Measurements from ENCODE around the gene PARD6B. TPM values are rescaled to one million over a fixed set of nuclear protein-coding genes. Genes with fewer than 3 reads are reported as not detected.
"Not testable (repeated sequence)": the region's sequence is repeated elsewhere in the genome, so short reads cannot be mapped to it uniquely, and the experiment has no call there.

PARD6B gene
- total RNA-seq, 6 experiments from 2014 or later: 0.24 to 0.68 (median 0.51) TPM

GRCh38 chr20:50793575-50794016 lies 62.2 kb downstream of the PARD6B start:
- H3K36me3 Mint-ChIP-seq (ENCODE audit: low read depth); H3K27me3 Mint-ChIP-seq (ENCODE audit: insufficient read depth); DNase-seq; H3K9me3 Mint-ChIP-seq: not testable (repeated sequence)
- peak overlapping the region; percentile 43; the same call in 1 of the 2 replicates for H3K4me3 Mint-ChIP-seq
- H3K4me1 Mint-ChIP-seq (ENCODE audit: low read depth): peaks cover 48% of the 10 kb centered on the region
- TF ChIP-seq CTCF (IDR thresholded peaks at IDR 0.05): peak; percentile 82
- peak overlapping the region; percentile 18; the same call in 1 of the 2 replicates for H3K27ac Mint-ChIP-seq

- Mint-ChIP-seq H3K27ac (peak overlapping the region; percentile 31; the same call in 1 of the 2 replicates), H3K36me3 (ENCODE audit: low read depth) (no peaks in the 10 kb centered on the region), H3K4me1 (ENCODE audit: low read depth) (peaks cover 52% of the 10 kb centered on the region), H3K4me3 (peak overlapping the region; percentile 76), H3K9me3 (no peaks in the 10 kb centered on the region), H3K27me3 (ENCODE audit: insufficient read depth) (peaks cover 2% of the 10 kb centered on the region; the same call in 1 of the 2 replicates)
- DNase-seq: no peak
- TF ChIP-seq CTCF (IDR thresholded peaks at IDR 0.05): no peak
Measured at GRCh38 chr20:50794181-50794845, 62.9 kb downstream of the PARD6B start.

- peak; percentile 89 for TF ChIP-seq CTCF (IDR thresholded peaks at IDR 0.05)
- Mint-ChIP-seq H3K4me3 (peak within 1 kb of the TSS; percentile 91), H3K4me1 (ENCODE audit: low read depth) (peaks cover 48% of the 10 kb centered on the region), H3K27me3 (ENCODE audit: insufficient read depth) (peaks cover 2% of the 10 kb centered on the region; the same call in 1 of the 2 replicates), H3K27ac (peak within 1 kb of the TSS; percentile 76), H3K36me3 (ENCODE audit: low read depth) (no peaks in the 10 kb centered on the region), H3K9me3 (no peaks in the 10 kb centered on the region)
- DNase-seq: peak; percentile 64
Measured at GRCh38 chr20:50794846-50795634, 63.7 kb downstream of the PARD6B start, which contains the start of gene BCAS4. Gene BCAS4, plus strand, starts transcription at chr20:50795061. Its CDS starts 23 bp downstream, at chr20:50795084.

DNA sequence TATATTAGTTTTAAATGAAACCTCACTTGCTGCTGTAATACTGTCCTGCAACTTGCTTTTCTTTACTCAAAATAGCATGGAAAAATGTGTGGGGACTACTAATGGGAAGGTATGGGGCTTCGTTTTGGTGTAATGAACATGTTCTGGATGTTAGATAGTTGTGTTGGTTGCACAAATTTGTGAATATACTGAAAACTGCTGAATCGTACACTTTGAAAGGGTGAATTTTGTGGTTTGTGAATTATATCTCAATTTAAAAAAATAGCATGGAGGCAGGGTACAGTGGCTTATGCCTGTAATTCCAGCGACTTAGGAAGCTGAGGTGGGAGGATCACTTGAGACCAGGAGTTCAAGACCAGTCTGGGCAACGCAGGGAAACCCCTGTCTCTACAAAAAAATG lies 65.8 kb downstream of the PARD6B start:
- Mint-ChIP-seq H3K27ac (no peak overlapping the region), H3K9me3 (no peaks in the 10 kb centered on the region), H3K4me3 (no peak overlapping the region), H3K4me1 (ENCODE audit: low read depth) (peaks cover 34% of the 10 kb centered on the region), H3K36me3 (ENCODE audit: low read depth) (no peaks in the 10 kb centered on the region), H3K27me3 (ENCODE audit: insufficient read depth) (peaks cover 2% of the 10 kb centered on the region; the same call in 1 of the 2 replicates)
- DNase-seq: no peak
- no peak for TF ChIP-seq CTCF (IDR thresholded peaks at IDR 0.05)

- Mint-ChIP-seq H3K9me3 (no peaks in the 10 kb centered on the region), H3K27ac (peak overlapping the region; percentile 43; the same call in 1 of the 2 replicates), H3K36me3 (ENCODE audit: low read depth) (no peaks in the 10 kb centered on the region), H3K27me3 (ENCODE audit: insufficient read depth) (peaks cover 2% of the 10 kb centered on the region; the same call in 1 of the 2 replicates), H3K4me3 (no peak overlapping the region; the same call in 1 of the 2 replicates), H3K4me1 (ENCODE audit: low read depth) (peaks cover 21% of the 10 kb centered on the region)
- TF ChIP-seq CTCF (IDR thresholded peaks at IDR 0.05): no peak
- peak; percentile 46 for DNase-seq
Measured at GRCh38 chr20:50798650-50799049, 67.3 kb downstream of the PARD6B start.
